Uterus (tissue), 4 donors: ENCODE data around the gene AIFM2. TPM values are rescaled to one million over a fixed set of nuclear protein-coding genes. Genes with fewer than 3 reads are reported as not detected.

Experiments used
- DNase-seq, 2 donors: peaks; one replicate each; pipeline ENCODE4 v3.0.0-alpha.2; 2019 to 2020
- H3K27ac ChIP-seq, 2 donors: fragments of 200-600 bp; sonication (generic); 1 replicate in 1 of 2; 2 replicates in 1 of 2; pipeline ENCODE4 v1.5.1; 2016 to 2018
- H3K27me3 ChIP-seq, 2 donors: fragments of 200-600 bp; sonication (generic); one replicate each; pipeline ENCODE4 v1.5.1; 2018 to 2019; ENCODE audit warnings: control low read depth in 1 of 2
- H3K36me3 ChIP-seq, 2 donors: fragments of 200-600 bp; sonication (generic); one replicate each; pipeline ENCODE4 v1.5.1; 2019; ENCODE audit warnings: control low read depth in 1 of 2
- H3K4me1 ChIP-seq, 2 donors: fragments of 200-600 bp; sonication (generic); one replicate each; pipeline ENCODE4 v1.5.1; 2018 to 2019; ENCODE audit warnings: control low read depth in 1 of 2
- H3K4me3 ChIP-seq, 2 donors: fragments of 200-600 bp; sonication (generic); 1 replicate in 1 of 2; 2 replicates in 1 of 2; pipeline ENCODE4 v1.5.1; 2018 to 2019; ENCODE audit warnings: mild to moderate bottlenecking in 1 of 2
- H3K9me3 ChIP-seq, 2 donors: fragments of 200-600 bp; sonication (generic); one replicate each; pipeline ENCODE4 v1.5.1; 2019; ENCODE audit warnings: control low read depth in 1 of 2
- CTCF ChIP-seq, 4 experiments: fragments of 200-600 bp in 2 of 4; fragments of 450-650 bp in 2 of 4; sonication (generic) in 2 of 4; IDR thresholded peaks; one replicate each; pipeline ENCODE4 v1.5.1; 2016 to 2019; ENCODE audit warnings: antibody characterized with exemption in 4 of 4, mild to moderate bottlenecking in 2 of 4, moderate library complexity in 1 of 4
- POLR2A ChIP-seq, 2 donors: fragments of 450-650 bp; IDR thresholded peaks; one replicate each; pipeline ENCODE4 v1.6.1; 2016; ENCODE audit warnings: antibody characterized with exemption in 2 of 2, mild to moderate bottlenecking in 1 of 2, moderate library complexity in 1 of 2
- intact Hi-C: fragments of 100-400 bp; cut with DNase I; formaldehyde crosslinking; loops from one replicate; pipeline ENCODE4 v1.15.1; 2023; ENCODE audit warnings: low total_unique reads
- total RNA-seq, 4 donors: library from RNA; depleted of rRNA in 3 of 4; stranded (reverse); fragments of >200 nt in 3 of 4; gene quantifications; one replicate each; pipeline versions ENCODE4 v1.1.0 to v1.2.4, GENCODE V29; 2014 to 2023
- donor health status: DM: yes; HTN: yes; CAD: no.

Gene AIFM2
- total RNA-seq, 4 donors from 2014 or later = 3.5 to 14.0 (median 8.5) TPM

GRCh38 chr10:70063418-70064098 is 69.1 kb downstream of the AIFM2 start:
- no peak for DNase-seq
- intact Hi-C loops = no loop called here
- Histone ChIP-seq H3K27me3 (no peaks in the 10 kb centered on the region), H3K4me3 (no peak overlapping the region), H3K4me1 (no peaks in the 10 kb centered on the region), H3K36me3 (no peaks in the 10 kb centered on the region), H3K27ac (no peak overlapping the region), H3K9me3 (no peaks in the 10 kb centered on the region)
- no peak for TF ChIP-seq POLR2A (IDR thresholded peaks at IDR 0.05)
- no peak for TF ChIP-seq CTCF (IDR thresholded peaks at IDR 0.05)

Other genes starting within 250 kb of the AIFM2 start
- gene MACROH2A2, start 80.0 kb downstream of the AIFM2 start, total RNA-seq = 10 to 100 TPM in 2 of 4 donors, 1 to 10 TPM in 2; 1.8 to 35.0 (median 9.4) TPM
- gene TYSND1, start 13.9 kb upstream of the AIFM2 start, total RNA-seq = 10 to 100 TPM in 3 of 4 donors, 1 to 10 TPM in 1; 5.4 to 15.9 (median 12.7) TPM
- gene SAR1A, start 37.7 kb upstream of the AIFM2 start, total RNA-seq = 100 to 1,000 TPM in 2 of 4 donors, 10 to 100 TPM in 2; 38.2 to 232 (median 93.6) TPM
- 100 to 1,000 TPM in 1 of 4 donors, 10 to 100 TPM in 3; 48.5 to 107 (median 69.8) TPM for gene PPA1, start 100.6 kb upstream of the AIFM2 start, total RNA-seq
- gene NPFFR1, start 151.2 kb upstream of the AIFM2 start, total RNA-seq = 1 to 10 TPM in 1 of 4 donors, under 1 TPM in 1, not detected in 2; 0.43 to 2.1 TPM
- gene LRRC20, start 249.8 kb upstream of the AIFM2 start, total RNA-seq = 10 to 100 TPM in 1 of 4 donors, 1 to 10 TPM in 2, under 1 TPM in 1; 0.29 to 12.1 (median 3.8) TPM